ENCODE data around the gene USF2.

DNA sequence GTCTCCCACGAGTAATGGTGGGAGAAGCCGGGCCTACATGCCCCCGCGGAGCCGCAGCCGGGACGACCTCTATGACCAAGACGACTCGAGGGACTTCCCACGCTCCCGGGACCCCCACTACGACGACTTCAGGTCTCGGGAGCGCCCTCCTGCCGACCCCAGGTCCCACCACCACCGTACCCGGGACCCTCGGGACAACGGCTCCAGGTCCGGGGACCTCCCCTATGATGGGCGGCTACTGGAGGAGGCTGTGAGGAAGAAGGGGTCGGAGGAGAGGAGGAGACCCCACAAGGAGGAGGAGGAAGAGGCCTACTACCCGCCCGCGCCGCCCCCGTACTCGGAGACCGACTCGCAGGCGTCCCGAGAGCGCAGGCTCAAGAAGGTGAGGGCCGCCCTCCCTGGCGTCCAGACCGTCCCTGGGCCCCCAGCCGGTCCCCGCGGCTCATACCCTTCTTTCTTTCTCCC is 1.4 kb upstream of the USF2 start:
- TF ChIP-seq, protein P1, sequence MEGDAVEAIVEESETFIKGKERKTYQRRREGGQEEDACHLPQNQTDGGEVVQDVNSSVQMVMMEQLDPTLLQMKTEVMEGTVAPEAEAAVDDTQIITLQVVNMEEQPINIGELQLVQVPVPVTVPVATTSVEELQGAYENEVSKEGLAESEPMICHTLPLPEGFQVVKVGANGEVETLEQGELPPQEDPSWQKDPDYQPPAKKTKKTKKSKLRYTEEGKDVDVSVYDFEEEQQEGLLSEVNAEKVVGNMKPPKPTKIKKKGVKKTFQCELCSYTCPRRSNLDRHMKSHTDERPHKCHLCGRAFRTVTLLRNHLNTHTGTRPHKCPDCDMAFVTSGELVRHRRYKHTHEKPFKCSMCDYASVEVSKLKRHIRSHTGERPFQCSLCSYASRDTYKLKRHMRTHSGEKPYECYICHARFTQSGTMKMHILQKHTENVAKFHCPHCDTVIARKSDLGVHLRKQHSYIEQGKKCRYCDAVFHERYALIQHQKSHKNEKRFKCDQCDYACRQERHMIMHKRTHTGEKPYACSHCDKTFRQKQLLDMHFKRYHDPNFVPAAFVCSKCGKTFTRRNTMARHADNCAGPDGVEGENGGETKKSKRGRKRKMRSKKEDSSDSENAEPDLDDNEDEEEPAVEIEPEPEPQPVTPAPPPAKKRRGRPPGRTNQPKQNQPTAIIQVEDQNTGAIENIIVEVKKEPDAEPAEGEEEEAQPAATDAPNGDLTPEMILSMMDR (IDR thresholded peaks at IDR 0.05 in 4 of 5, conservative IDR thresholded peaks at IDR 0.05 in 1 of 5), result no peak
- TF ChIP-seq POLR2A (IDR thresholded peaks at IDR 0.05), result no peak

All from gastrocnemius medialis (tissue), 4 donors.